Measurements from ENCODE around the gene PIK3R6. TPM values are rescaled to one million over a fixed set of nuclear protein-coding genes. Genes with fewer than 3 reads are reported as not detected.
A peak's percentile ranks its signal among the peaks of the same experiment; 100 is the strongest.

PIK3R6 gene
- total and polyA plus RNA-seq, 2 donors: 0.79 to 0.95 TPM

DNA sequence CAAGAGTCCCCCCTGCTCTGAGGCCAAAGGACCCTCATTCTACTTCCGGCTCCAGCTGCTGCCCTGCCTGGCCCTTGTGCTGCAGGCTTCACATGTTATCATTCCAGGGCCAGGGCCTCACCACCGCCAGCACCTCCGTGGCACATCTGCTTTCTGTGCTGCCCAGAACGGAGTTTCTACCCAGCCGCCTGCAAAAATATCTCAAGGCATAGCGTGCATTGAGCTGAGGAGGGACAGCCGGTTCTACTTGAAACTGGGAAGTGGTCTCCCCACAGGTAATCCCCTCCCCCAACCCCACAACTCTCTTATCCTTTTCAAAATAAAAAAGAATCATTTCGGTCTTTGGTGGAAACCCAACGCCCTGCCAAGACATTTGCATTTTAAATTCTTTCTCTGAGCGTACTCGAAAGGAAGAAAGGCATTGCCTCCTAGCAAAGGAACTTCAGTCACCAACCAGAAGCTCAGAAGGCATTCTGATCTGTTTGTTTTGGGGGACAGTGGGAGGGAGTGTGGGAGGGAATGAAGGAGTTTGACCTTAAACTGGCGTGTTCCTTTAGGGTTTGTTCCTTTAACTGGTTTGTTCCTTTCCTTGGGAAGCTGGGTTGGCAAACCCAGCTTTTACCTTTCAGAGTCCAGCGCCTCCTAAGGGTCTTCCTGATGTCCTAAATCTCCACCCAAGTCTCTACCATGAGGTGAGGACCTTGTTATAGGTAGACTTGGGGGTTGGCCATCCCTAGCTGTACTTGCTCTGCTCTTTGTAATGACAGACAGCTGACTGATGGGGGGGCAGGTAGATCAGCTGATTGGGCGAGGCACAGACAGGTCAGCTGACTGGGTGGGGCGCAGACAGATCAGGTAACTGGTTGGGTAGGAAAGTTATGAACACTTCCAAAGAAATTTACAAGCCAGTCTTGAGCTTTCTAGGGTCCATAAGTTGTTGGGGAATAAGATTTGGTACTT is 33.4 kb upstream of the PIK3R6 start:
- H3K36me3 ChIP-seq (ENCODE audit: insufficient read depth): no peaks in the 10 kb centered on the region
- WGBS: 52% methylated on average over 15 of the region's 15 CpGs
- DNase-seq (ENCODE audit: extremely low spot score): no peak
- H3K4me3 ChIP-seq (ENCODE audit: low read depth, low read length): no peak overlapping the region
- H3K27ac ChIP-seq (ENCODE audit: low read depth): no peak overlapping the region
- H3K4me1 ChIP-seq (ENCODE audit: insufficient read depth): no peaks in the 10 kb centered on the region

DNA sequence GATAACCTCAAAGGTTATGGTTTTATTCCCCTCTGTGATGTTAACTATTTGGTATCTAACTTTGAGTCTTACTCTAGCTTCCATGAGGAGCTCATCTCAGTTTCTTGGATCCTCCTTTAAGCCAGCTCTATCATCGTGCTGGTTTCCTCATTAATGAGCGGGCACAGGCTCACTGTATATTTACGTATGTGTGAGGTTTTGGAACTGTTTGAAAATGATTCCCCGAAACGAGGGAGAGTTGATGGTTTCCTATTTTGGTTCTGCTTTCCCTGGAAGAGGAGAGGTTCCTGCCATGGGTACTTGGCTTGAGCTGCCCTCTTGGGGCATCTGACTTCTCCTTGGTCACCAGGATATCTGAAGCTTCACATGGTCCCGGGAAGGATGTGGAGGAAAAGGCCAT is 32.7 kb upstream of the PIK3R6 start:
- Histone ChIP-seq H3K27ac (ENCODE audit: low read depth) (no peak overlapping the region), H3K4me3 (ENCODE audit: low read depth, low read length) (no peak overlapping the region), H3K4me1 (ENCODE audit: insufficient read depth) (no peaks in the 10 kb centered on the region), H3K36me3 (ENCODE audit: insufficient read depth) (no peaks in the 10 kb centered on the region)
- 66% methylated on average over 6 of the region's 6 CpGs for WGBS
- DNase-seq (ENCODE audit: extremely low spot score): no peak

DNA sequence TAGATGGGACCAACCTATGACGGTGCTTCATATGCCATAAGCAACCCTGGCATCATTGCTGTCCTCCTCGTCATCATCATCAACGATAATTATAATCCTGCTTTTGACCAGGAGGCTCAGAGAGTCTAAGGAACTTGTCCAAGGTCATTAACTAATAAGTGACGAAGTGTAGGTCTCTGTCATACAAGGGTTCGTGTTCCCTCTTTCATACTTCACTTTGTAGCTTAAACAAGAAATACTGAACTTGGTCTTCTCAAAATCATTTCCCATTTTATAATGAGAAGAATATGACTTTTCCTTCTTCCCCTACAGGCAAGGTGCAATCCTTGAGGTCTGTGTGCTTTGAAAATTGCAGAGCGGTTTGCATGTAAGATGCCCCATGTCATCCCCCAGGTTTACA is 31.2 kb upstream of the PIK3R6 start:
- Histone ChIP-seq H3K27ac (ENCODE audit: low read depth) (no peak overlapping the region), H3K4me3 (ENCODE audit: low read depth, low read length) (no peak overlapping the region), H3K4me1 (ENCODE audit: insufficient read depth) (no peaks in the 10 kb centered on the region), H3K36me3 (ENCODE audit: insufficient read depth) (no peaks in the 10 kb centered on the region)
- WGBS: 84% methylated on average over 6 of the region's 6 CpGs
- no peak for DNase-seq (ENCODE audit: extremely low spot score)

DNA sequence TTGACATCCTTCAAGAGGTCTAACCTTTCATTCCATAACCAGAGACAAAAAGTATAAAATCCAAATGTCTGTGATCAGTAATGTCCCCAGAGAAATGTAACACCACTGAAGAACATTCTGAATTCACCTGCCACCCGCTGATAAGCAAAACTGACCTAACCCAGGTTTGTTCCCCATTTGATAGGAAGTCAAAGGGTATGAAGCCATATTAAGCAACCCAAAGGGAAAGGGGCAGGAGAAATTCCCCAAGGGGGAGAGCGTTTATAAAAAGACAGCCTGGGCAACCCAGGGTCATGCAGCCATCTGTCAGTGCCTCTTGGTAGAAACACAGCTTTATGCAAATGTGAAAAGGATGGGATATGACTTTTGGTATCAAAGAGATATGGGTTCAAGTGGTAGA is 30.7 kb upstream of the PIK3R6 start:
- no peak for DNase-seq (ENCODE audit: extremely low spot score)
- H3K27ac ChIP-seq (ENCODE audit: low read depth): no peak overlapping the region
- no peak overlapping the region for H3K4me3 ChIP-seq (ENCODE audit: low read depth, low read length)
- WGBS: 80% methylated on average over 2 of the region's 2 CpGs
- no peaks in the 10 kb centered on the region for H3K36me3 ChIP-seq (ENCODE audit: insufficient read depth)
- H3K4me1 ChIP-seq (ENCODE audit: insufficient read depth): no peaks in the 10 kb centered on the region

DNA sequence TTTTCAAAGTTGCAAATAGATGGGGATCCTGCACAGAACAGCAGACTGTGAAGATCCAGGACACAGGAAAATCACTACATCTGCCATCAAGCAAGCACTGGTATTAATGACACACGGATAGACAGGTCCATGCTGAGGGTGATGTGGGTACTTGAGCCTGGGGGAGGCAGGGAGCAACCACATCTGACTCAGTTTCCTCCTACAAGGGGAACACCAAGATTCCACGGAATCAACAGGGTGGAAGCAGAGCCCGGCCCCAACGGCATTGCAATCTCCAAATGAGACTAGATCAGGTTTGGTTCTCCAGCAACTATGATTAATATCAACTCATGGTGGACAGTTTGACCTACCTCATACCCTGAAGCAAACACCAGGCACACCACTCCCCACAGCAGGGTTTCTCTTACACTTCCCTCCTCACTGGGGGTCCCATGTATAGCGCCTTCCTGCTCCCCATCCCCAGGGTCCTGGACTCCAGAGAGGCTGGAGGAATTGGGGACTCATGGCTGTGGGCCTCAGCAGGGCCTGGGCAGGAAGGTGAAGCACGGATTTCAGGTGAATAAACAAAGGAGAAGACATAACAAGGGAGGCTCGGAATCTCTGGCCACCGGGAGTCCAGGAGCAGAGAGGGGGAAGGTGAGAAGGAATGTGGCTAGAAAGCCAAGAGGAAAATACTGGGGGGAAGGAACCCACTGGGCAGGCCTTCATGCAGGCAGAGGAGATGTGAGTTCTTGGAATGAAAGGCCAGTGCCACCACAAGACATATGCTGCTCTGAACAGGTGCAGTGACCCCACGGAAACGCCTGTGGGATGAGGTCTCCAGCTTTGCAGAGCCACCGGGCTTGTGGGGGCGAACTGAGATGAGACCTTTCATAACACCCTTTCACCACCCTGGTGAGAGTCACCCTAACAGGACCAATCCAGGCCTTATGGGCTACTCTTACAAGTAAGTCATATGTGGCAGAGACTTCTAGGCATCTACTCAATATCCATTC is 29.5 kb upstream of the PIK3R6 start:
- H3K36me3 ChIP-seq (ENCODE audit: insufficient read depth): no peaks in the 10 kb centered on the region
- no peak overlapping the region for H3K27ac ChIP-seq (ENCODE audit: low read depth)
- 80% methylated on average over 12 of the region's 12 CpGs for WGBS
- H3K4me3 ChIP-seq (ENCODE audit: low read depth, low read length): no peak overlapping the region
- no peak for DNase-seq (ENCODE audit: extremely low spot score)
- no peaks in the 10 kb centered on the region for H3K4me1 ChIP-seq (ENCODE audit: insufficient read depth)

DNA sequence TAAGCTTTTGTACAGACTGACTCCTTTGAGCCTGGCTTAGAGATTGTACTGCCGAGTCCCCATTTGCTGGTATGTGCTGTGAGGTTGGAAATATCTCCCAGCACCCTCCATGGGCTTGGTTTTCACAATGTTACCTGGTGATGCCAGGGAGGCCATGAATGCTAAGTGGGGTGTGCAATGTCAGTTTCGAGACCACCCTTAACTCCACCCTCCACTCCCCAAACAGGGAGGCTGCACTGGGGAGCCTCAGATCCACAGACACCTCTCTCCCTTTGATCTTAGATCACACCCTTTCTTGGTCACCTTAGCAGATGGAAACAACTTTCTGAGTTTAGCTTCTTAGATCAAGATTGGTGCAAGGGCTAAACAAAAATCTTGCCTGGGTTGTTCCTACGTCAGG is 28.6 kb upstream of the PIK3R6 start:
- 84% methylated on average over 3 of the region's 3 CpGs for WGBS
- no peak for DNase-seq (ENCODE audit: extremely low spot score)
- H3K36me3 ChIP-seq (ENCODE audit: insufficient read depth): no peaks in the 10 kb centered on the region
- H3K4me1 ChIP-seq (ENCODE audit: insufficient read depth): no peaks in the 10 kb centered on the region
- H3K27ac ChIP-seq (ENCODE audit: low read depth): no peak overlapping the region
- H3K4me3 ChIP-seq (ENCODE audit: low read depth, low read length): no peak overlapping the region

DNA sequence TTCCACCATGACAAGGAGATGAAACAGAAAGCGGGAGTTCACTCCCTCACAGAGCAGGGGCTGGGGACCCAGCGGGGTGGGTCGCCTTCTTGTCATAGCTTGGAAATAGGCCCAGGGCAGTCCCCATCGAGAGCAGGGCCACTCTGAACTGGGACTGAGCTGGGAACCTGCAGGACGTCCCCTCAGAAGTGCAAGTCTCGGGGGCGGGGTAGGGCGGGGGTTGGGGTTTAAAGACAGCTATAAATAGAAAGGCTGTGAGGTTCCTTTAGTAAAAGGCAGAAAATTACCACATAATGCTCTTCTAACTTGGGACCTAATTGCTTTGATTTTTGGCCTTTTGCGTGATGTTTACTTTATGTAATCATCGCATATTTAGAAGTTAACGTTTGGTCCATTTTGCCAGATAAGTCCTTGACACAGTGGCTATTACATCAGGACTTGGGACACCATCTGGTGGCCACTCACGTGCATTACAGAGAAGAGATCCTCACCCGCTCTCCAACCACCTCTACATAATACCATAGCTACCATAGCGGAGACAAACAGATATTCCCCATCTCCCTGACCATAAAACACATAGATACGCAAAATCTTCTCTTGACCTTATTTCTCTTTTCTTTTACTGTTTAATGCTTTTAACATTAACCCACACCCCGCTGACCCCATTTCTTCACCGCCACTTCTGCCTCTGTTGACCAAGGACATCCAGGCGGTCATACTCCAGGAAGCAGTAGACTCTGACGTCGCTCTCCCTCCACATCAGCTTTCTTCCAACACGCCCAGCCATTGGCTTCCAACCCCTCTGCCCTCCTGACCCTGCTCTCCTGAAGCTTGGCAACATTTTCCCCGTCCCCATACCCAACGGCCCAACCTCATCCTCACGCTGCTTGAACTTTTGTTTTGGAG is 27.5 kb upstream of the PIK3R6 start:
- H3K4me3 ChIP-seq (ENCODE audit: low read depth, low read length): peak overlapping the region; percentile 6
- WGBS: 40% methylated on average over 24 of the region's 24 CpGs
- H3K27ac ChIP-seq (ENCODE audit: low read depth): no peak overlapping the region
- no peaks in the 10 kb centered on the region for H3K4me1 ChIP-seq (ENCODE audit: insufficient read depth)
- H3K36me3 ChIP-seq (ENCODE audit: insufficient read depth): no peaks in the 10 kb centered on the region
- DNase-seq (ENCODE audit: extremely low spot score): peak; percentile 36

DNA sequence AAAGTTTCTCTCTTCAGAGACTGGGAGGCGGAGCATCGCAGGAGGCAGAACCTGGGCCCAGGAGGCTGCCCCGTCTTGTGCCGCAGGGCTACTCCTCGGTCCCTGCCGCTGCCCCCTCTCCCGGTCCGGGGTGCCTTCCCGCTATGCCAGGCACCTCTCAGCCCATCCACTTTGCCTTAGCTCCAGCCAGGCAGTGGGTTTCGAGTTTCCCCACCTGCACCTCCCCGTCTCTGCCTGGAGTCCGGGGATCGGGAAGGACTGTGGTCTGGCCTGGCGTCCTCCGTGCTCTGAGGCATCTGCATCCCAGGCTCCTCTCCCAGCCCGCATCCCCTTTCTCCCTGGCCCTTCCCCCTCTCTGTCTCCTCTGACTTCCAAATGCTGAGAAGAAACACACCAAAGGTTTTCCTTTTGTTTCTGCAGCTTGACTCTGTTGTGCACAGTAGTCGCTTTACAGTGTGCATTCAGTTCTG is 26.8 kb upstream of the PIK3R6 start:
- Histone ChIP-seq H3K4me3 (ENCODE audit: low read depth, low read length) (peak overlapping the region; percentile 6), H3K27ac (ENCODE audit: low read depth) (no peak overlapping the region), H3K4me1 (ENCODE audit: insufficient read depth) (no peaks in the 10 kb centered on the region), H3K36me3 (ENCODE audit: insufficient read depth) (no peaks in the 10 kb centered on the region)
- DNase-seq (ENCODE audit: extremely low spot score): no peak
- WGBS: 62% methylated on average over 17 of the region's 17 CpGs

DNA sequence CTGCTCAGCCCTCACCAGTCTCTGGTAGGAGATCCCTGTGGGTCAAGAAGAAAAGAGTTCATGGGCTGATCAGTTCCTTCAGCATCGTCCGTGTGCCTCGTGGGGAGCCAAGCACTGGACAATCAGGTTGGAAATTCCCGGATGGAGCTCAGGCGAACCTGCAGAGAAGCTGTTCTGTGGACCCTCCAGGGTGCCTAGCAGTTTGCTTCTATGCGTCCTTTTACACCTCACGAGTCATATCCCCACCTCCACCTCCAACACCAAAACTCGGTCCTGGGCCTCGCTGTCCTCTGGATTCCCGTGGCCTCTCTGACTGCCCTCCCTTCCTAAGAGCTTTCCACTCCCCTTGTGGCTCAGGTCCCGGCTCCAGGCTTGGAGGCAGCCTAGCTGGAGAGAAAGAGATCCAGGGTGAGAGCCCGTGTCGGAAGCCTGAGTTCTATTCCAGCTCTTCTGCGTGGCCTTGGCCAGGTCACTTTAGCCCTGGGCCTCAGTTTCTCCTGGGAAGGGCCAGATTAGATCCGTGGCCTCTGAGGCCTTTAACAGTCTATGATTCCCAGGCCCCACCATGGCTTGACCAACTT is 26.2 kb upstream of the PIK3R6 start:
- no peak overlapping the region for H3K4me3 ChIP-seq (ENCODE audit: low read depth, low read length)
- H3K36me3 ChIP-seq (ENCODE audit: insufficient read depth): no peaks in the 10 kb centered on the region
- WGBS: 84% methylated on average over 15 of the region's 15 CpGs
- H3K4me1 ChIP-seq (ENCODE audit: insufficient read depth): no peaks in the 10 kb centered on the region
- no peak overlapping the region for H3K27ac ChIP-seq (ENCODE audit: low read depth)
- no peak for DNase-seq (ENCODE audit: extremely low spot score)

DNA sequence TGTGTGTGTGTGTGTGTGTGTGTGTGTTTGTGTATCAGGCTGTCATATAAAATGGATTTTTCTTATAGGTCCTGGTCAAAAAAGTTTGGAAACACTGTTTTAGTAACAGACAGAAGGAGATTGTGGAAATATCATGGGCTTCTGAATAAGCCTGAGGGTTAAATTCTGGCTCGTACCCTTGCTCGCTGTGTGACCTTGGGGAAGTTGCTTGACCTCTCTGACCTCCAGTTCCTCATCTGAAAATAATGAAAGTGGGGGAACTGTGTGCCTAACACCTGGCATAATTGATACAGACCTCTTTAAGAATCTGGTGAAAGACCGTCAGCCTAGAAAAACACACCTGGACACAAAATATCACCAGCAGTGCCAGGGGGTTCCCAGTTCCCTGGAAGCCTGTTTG is 25.6 kb upstream of the PIK3R6 start:
- 94% methylated on average over 3 of the region's 3 CpGs for WGBS
- no peaks in the 10 kb centered on the region for H3K4me1 ChIP-seq (ENCODE audit: insufficient read depth)
- H3K27ac ChIP-seq (ENCODE audit: low read depth): no peak overlapping the region
- H3K4me3 ChIP-seq (ENCODE audit: low read depth, low read length): no peak overlapping the region
- no peak for DNase-seq (ENCODE audit: extremely low spot score)
- no peaks in the 10 kb centered on the region for H3K36me3 ChIP-seq (ENCODE audit: insufficient read depth)

DNA sequence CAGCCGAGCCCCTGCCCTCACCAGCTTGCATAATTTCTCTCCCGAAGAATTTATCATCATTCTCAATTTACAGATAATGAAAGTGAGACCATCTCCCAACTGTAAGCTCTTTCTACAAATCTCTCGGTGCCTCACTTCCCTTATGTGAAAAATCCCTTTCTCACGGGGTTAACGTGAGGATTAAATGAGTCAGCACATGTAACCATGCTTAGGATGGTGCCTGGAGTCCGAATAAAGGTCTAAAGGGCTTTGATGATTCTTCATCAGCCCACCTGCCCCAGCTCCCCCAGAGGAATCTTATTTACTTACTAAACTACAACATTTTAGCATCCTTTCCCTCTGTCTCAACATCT is 24.8 kb upstream of the PIK3R6 start:
- no peaks in the 10 kb centered on the region for H3K36me3 ChIP-seq (ENCODE audit: insufficient read depth)
- no peaks in the 10 kb centered on the region for H3K4me1 ChIP-seq (ENCODE audit: insufficient read depth)
- no peak for DNase-seq (ENCODE audit: extremely low spot score)
- H3K4me3 ChIP-seq (ENCODE audit: low read depth, low read length): no peak overlapping the region
- no peak overlapping the region for H3K27ac ChIP-seq (ENCODE audit: low read depth)
- WGBS: 55% methylated on average over 6 of the region's 6 CpGs

DNA sequence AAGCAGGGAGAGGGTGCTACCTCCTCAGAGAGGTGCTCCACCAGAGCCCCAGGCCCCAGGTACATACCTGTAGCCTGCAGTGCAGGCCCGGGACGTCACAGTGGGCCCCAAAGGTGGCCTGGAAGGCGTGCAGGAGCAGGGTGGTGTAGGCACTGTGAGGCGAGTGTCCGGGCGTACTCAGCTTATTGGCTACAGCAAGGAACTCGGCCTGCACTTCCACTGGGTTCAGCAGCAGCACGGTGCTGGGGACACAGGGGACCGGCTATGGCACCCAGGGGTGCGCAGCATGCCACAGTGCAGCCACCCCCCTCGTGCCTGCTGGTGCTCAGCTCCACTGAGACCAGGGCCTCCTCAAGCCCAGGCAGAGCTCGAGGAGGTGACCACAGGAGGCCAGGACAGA is 23.2 kb upstream of the PIK3R6 start:
- Histone ChIP-seq H3K36me3 (ENCODE audit: insufficient read depth) (no peaks in the 10 kb centered on the region), H3K4me3 (ENCODE audit: low read depth, low read length) (no peak overlapping the region), H3K27ac (ENCODE audit: low read depth) (no peak overlapping the region), H3K4me1 (ENCODE audit: insufficient read depth) (no peaks in the 10 kb centered on the region)
- 90% methylated on average over 12 of the region's 12 CpGs for WGBS
- DNase-seq (ENCODE audit: extremely low spot score): no peak
